ENCODE results near the gene BMP7.

The BMP7 gene

GRCh38 chr20:57175397-57176010 is 90.9 kb downstream of the BMP7 start:
- Histone ChIP-seq H3K18ac (ENCODE audit: low read length) (no peak overlapping the region), H3K27me3 (ENCODE audit: insufficient read depth, low read length) (no peaks in the 10 kb centered on the region), H2BK5ac (ENCODE audit: low read depth, low read length, poor library complexity) (no peak overlapping the region), H4K8ac (ENCODE audit: low read depth, low read length) (no peak overlapping the region), H3K9ac (ENCODE audit: low read length) (no peak overlapping the region), H4K91ac (ENCODE audit: low read depth, low read length) (no peak overlapping the region), H2BK120ac (ENCODE audit: insufficient read depth, low read length, poor library complexity) (no peak overlapping the region), H3K4ac (ENCODE audit: low read depth, low read length) (no peak overlapping the region), H3K36me3 (ENCODE audit: control insufficient read depth in 1 of 2, insufficient read depth in 2 of 2, low read length in 2 of 2) (no peaks in the 10 kb centered on the region), H3K79me1 (ENCODE audit: low read length) (no peaks in the 10 kb centered on the region), H2AFZ (ENCODE audit: insufficient read depth, low read length, poor library complexity) (no peak overlapping the region), H2BK12ac (ENCODE audit: low read length) (no peak overlapping the region), H3K4me2 (ENCODE audit: low read length) (no peak overlapping the region), H3K4me3 (ENCODE audit: low read depth, low read length) (no peak overlapping the region), H2AK5ac (ENCODE audit: low read length) (no peak overlapping the region), H3K79me2 (ENCODE audit: control insufficient read depth, insufficient read depth, low read length, poor library complexity) (no peaks in the 10 kb centered on the region), H3K14ac (ENCODE audit: low read length) (no peak overlapping the region), H3K9me3 (ENCODE audit: insufficient read depth, low read depth, low read length) (peaks cover 6% of the 10 kb centered on the region), H3K4me1 (ENCODE audit: control insufficient read depth in 1 of 2, insufficient read depth in 2 of 2, low read length in 2 of 2) (no peaks in the 10 kb centered on the region), H3K27ac (ENCODE audit: low read depth, low read length) (no peak overlapping the region), H3K23ac (ENCODE audit: low read length) (no peak overlapping the region), H4K12ac (ENCODE audit: low read depth, low read length) (no peak overlapping the region)
- whole genome bisulfite sequencing (ENCODE audit: extremely low coverage, insufficient coverage, insufficient read length), result no CpG with 5 or more reads among the region's 8 CpGs
- DNase-seq, result no peak

GRCh38 chr20:57174737-57175136 is 91.7 kb downstream of the BMP7 start:
- H3K79me1 ChIP-seq (ENCODE audit: low read length), result no peaks in the 10 kb centered on the region
- no peak overlapping the region for H3K27ac ChIP-seq (ENCODE audit: low read depth, low read length)
- no peak overlapping the region for H2BK5ac ChIP-seq (ENCODE audit: low read depth, low read length, poor library complexity)
- no peak overlapping the region for H3K9ac ChIP-seq (ENCODE audit: low read length)
- no peaks in the 10 kb centered on the region for H3K27me3 ChIP-seq (ENCODE audit: insufficient read depth, low read length)
- H2BK12ac ChIP-seq (ENCODE audit: low read length), result no peak overlapping the region
- no peak overlapping the region for H3K23ac ChIP-seq (ENCODE audit: low read length)
- no peak overlapping the region for H3K14ac ChIP-seq (ENCODE audit: low read length)
- no peak overlapping the region for H2AFZ ChIP-seq (ENCODE audit: insufficient read depth, low read length, poor library complexity)
- no CpG with 5 or more reads among the region's 9 CpGs for WGBS (ENCODE audit: extremely low coverage, insufficient coverage, insufficient read length)
- H3K4me3 ChIP-seq (ENCODE audit: low read depth, low read length), result no peak overlapping the region
- no peak overlapping the region for H2AK5ac ChIP-seq (ENCODE audit: low read length)
- no peak overlapping the region for H3K4ac ChIP-seq (ENCODE audit: low read depth, low read length)
- H3K4me2 ChIP-seq (ENCODE audit: low read length), result no peak overlapping the region
- H3K18ac ChIP-seq (ENCODE audit: low read length), result no peak overlapping the region
- H2BK120ac ChIP-seq (ENCODE audit: insufficient read depth, low read length, poor library complexity), result no peak overlapping the region
- H4K91ac ChIP-seq (ENCODE audit: low read depth, low read length), result no peak overlapping the region
- no peak overlapping the region for H4K12ac ChIP-seq (ENCODE audit: low read depth, low read length)
- peaks cover 6% of the 10 kb centered on the region for H3K9me3 ChIP-seq (ENCODE audit: insufficient read depth, low read depth, low read length)
- H4K8ac ChIP-seq (ENCODE audit: low read depth, low read length), result no peak overlapping the region
- no peak for DNase-seq
- H3K36me3 ChIP-seq (ENCODE audit: control insufficient read depth in 1 of 2, insufficient read depth in 2 of 2, low read length in 2 of 2), result no peaks in the 10 kb centered on the region
- H3K4me1 ChIP-seq (ENCODE audit: control insufficient read depth in 1 of 2, insufficient read depth in 2 of 2, low read length in 2 of 2), result no peaks in the 10 kb centered on the region
- no peaks in the 10 kb centered on the region for H3K79me2 ChIP-seq (ENCODE audit: control insufficient read depth, insufficient read depth, low read length, poor library complexity)

GRCh38 chr20:57173986-57174385 is 92.5 kb downstream of the BMP7 start:
- H2BK5ac ChIP-seq (ENCODE audit: low read depth, low read length, poor library complexity), result no peak overlapping the region
- no CpG with 5 or more reads among the region's 5 CpGs for WGBS (ENCODE audit: extremely low coverage, insufficient coverage, insufficient read length)
- no peaks in the 10 kb centered on the region for H3K79me1 ChIP-seq (ENCODE audit: low read length)

GRCh38 chr20:57173041-57173440 is 93.4 kb downstream of the BMP7 start:
- whole genome bisulfite sequencing (ENCODE audit: extremely low coverage, insufficient coverage, insufficient read length), result no CpG with 5 or more reads among the region's 15 CpGs
- Histone ChIP-seq H4K8ac (ENCODE audit: low read depth, low read length) (no peak overlapping the region), H4K91ac (ENCODE audit: low read depth, low read length) (no peak overlapping the region), H2AFZ (ENCODE audit: insufficient read depth, low read length, poor library complexity) (no peak overlapping the region), H3K18ac (ENCODE audit: low read length) (no peak overlapping the region), H3K36me3 (ENCODE audit: control insufficient read depth in 1 of 2, insufficient read depth in 2 of 2, low read length in 2 of 2) (no peaks in the 10 kb centered on the region), H3K4ac (ENCODE audit: low read depth, low read length) (no peak overlapping the region), H3K9me3 (ENCODE audit: insufficient read depth, low read depth, low read length) (peaks cover 7% of the 10 kb centered on the region), H3K14ac (ENCODE audit: low read length) (no peak overlapping the region), H2BK5ac (ENCODE audit: low read depth, low read length, poor library complexity) (no peak overlapping the region), H3K9ac (ENCODE audit: low read length) (no peak overlapping the region), H3K27me3 (ENCODE audit: insufficient read depth, low read length) (no peaks in the 10 kb centered on the region), H3K27ac (ENCODE audit: low read depth, low read length) (no peak overlapping the region), H3K79me1 (ENCODE audit: low read length) (no peaks in the 10 kb centered on the region), H3K23ac (ENCODE audit: low read length) (no peak overlapping the region), H3K4me3 (ENCODE audit: low read depth, low read length) (no peak overlapping the region), H3K79me2 (ENCODE audit: control insufficient read depth, insufficient read depth, low read length, poor library complexity) (no peaks in the 10 kb centered on the region), H4K12ac (ENCODE audit: low read depth, low read length) (no peak overlapping the region), H3K4me1 (ENCODE audit: control insufficient read depth in 1 of 2, insufficient read depth in 2 of 2, low read length in 2 of 2) (peaks cover 0 to 1% of the 10 kb centered on the region in 2 experiments), H2AK5ac (ENCODE audit: low read length) (no peak overlapping the region), H2BK120ac (ENCODE audit: insufficient read depth, low read length, poor library complexity) (no peak overlapping the region), H2BK12ac (ENCODE audit: low read length) (no peak overlapping the region), H3K4me2 (ENCODE audit: low read length) (no peak overlapping the region)
- DNase-seq, result no peak

More at GRCh38 chr20:57173986-57174385, 92.5 kb downstream of the BMP7 start:
- Histone ChIP-seq H4K8ac (ENCODE audit: low read depth, low read length) (no peak overlapping the region), H3K36me3 (ENCODE audit: control insufficient read depth in 1 of 2, insufficient read depth in 2 of 2, low read length in 2 of 2) (no peaks in the 10 kb centered on the region), H3K4ac (ENCODE audit: low read depth, low read length) (no peak overlapping the region), H3K23ac (ENCODE audit: low read length) (no peak overlapping the region), H3K18ac (ENCODE audit: low read length) (no peak overlapping the region), H3K9ac (ENCODE audit: low read length) (no peak overlapping the region), H2BK12ac (ENCODE audit: low read length) (no peak overlapping the region), H3K9me3 (ENCODE audit: insufficient read depth, low read depth, low read length) (peaks cover 7% of the 10 kb centered on the region), H3K4me1 (ENCODE audit: control insufficient read depth in 1 of 2, insufficient read depth in 2 of 2, low read length in 2 of 2) (no peaks in the 10 kb centered on the region), H2BK120ac (ENCODE audit: insufficient read depth, low read length, poor library complexity) (no peak overlapping the region), H3K27me3 (ENCODE audit: insufficient read depth, low read length) (no peaks in the 10 kb centered on the region), H3K4me2 (ENCODE audit: low read length) (no peak overlapping the region), H2AFZ (ENCODE audit: insufficient read depth, low read length, poor library complexity) (no peak overlapping the region), H3K79me2 (ENCODE audit: control insufficient read depth, insufficient read depth, low read length, poor library complexity) (no peaks in the 10 kb centered on the region), H4K12ac (ENCODE audit: low read depth, low read length) (no peak overlapping the region), H3K27ac (ENCODE audit: low read depth, low read length) (no peak overlapping the region), H3K14ac (ENCODE audit: low read length) (no peak overlapping the region), H2AK5ac (ENCODE audit: low read length) (no peak overlapping the region), H4K91ac (ENCODE audit: low read depth, low read length) (no peak overlapping the region), H3K4me3 (ENCODE audit: low read depth, low read length) (no peak overlapping the region)
- DNase-seq, result peak; percentile 72 to 80
